ENCODE data around the gene POLR3GL.

POLR3GL gene, protein sequence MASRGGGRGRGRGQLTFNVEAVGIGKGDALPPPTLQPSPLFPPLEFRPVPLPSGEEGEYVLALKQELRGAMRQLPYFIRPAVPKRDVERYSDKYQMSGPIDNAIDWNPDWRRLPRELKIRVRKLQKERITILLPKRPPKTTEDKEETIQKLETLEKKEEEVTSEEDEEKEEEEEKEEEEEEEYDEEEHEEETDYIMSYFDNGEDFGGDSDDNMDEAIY

DNA sequence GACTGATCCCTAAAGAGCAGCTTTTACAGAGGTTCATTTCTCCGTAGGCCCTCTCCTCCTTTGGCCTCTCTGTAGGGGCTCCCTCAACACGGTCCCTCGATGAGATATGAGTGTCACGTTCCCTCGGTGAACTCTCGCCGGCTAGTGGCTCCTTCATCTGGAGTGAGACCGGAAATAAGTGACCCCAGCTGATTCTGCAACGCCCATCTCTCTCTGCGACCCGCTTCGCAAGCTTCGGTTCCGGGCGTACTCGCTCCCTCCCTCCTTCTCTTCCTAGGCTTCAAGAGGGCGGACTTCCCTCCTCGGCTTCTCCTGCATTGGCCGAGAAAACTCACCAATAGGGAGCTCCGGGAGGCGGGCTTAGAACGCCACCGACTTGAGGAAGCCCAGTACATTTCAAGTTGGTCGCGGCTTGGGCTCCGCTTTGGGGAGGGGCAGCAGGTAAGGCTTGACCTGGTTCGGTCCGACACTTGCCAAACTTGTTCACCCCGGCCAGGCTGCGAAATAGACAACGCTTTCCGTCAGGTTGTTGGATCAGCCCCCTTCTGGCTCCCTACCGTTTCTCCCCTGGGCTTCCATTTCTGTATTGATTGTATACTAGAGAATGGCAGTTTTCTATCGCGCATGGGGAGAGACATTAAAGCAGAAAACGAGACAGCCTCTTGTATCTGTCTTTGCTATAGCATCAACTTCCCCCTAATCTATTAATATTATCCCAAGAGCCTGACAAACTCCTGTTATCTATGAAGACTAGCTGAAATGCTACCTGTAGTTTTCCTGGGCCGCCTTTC is at the start of gene POLR3GL, which contains the start of gene ANKRD34A:
POLR3GL (plus strand) TSS at position 363 of the 791 bp plus-strand sequence. CDS start 10,176 bp downstream, outside the sequence.
ANKRD34A (minus strand) TSS at position 248 of the 791 bp plus-strand sequence. CDS start 2,816 bp downstream, outside the sequence.
- TF ChIP-seq, protein P1, sequence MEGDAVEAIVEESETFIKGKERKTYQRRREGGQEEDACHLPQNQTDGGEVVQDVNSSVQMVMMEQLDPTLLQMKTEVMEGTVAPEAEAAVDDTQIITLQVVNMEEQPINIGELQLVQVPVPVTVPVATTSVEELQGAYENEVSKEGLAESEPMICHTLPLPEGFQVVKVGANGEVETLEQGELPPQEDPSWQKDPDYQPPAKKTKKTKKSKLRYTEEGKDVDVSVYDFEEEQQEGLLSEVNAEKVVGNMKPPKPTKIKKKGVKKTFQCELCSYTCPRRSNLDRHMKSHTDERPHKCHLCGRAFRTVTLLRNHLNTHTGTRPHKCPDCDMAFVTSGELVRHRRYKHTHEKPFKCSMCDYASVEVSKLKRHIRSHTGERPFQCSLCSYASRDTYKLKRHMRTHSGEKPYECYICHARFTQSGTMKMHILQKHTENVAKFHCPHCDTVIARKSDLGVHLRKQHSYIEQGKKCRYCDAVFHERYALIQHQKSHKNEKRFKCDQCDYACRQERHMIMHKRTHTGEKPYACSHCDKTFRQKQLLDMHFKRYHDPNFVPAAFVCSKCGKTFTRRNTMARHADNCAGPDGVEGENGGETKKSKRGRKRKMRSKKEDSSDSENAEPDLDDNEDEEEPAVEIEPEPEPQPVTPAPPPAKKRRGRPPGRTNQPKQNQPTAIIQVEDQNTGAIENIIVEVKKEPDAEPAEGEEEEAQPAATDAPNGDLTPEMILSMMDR (conservative IDR thresholded peaks at IDR 0.05): no peak
- peak within 1 kb of the TSS; percentile 73 for H3K27ac ChIP-seq

DNA sequence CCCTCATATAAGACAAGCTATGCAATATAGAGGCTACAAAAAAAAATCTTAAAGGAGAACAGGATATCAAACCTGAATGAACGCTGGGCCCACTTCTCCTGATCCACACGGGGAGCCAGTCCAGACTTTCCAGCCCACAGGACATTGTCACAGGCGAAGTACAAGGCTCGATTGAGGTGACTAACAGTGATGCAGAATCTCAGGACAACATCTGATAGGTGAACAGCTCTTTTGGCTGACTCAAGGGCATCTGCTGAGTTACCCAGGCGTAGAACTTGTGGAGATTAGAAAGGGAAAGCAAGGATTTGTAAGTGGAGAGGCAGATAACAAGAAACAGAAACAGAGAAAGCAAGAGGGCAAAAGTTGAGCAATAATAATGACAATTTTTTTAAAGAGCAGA is 47.7 kb upstream of the POLR3GL start:
- TF ChIP-seq, protein P1 (conservative IDR thresholded peaks at IDR 0.05): no peak
- no peak overlapping the region for H3K27ac ChIP-seq

DNA sequence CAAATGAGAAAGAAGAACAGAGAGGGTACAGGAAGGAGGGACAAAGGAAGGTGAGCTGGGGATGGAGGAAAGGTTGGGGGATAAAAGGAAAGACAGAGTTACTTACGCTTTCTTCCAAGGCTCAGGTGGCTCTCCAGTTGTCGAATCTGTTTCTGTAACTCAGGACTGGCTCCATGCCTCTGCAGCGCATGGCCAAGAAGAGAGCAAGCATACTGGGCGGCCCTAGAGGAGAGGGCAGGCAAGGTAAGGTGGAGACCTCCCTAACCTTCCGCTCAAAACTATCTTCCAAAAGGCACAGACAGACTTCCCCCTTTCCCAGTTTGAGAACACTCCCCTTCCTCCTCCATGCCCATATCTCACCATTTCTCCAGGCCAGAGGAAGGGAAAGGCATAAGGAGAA is 46.9 kb upstream of the POLR3GL start:
- TF ChIP-seq, protein P1 (conservative IDR thresholded peaks at IDR 0.05): no peak

DNA sequence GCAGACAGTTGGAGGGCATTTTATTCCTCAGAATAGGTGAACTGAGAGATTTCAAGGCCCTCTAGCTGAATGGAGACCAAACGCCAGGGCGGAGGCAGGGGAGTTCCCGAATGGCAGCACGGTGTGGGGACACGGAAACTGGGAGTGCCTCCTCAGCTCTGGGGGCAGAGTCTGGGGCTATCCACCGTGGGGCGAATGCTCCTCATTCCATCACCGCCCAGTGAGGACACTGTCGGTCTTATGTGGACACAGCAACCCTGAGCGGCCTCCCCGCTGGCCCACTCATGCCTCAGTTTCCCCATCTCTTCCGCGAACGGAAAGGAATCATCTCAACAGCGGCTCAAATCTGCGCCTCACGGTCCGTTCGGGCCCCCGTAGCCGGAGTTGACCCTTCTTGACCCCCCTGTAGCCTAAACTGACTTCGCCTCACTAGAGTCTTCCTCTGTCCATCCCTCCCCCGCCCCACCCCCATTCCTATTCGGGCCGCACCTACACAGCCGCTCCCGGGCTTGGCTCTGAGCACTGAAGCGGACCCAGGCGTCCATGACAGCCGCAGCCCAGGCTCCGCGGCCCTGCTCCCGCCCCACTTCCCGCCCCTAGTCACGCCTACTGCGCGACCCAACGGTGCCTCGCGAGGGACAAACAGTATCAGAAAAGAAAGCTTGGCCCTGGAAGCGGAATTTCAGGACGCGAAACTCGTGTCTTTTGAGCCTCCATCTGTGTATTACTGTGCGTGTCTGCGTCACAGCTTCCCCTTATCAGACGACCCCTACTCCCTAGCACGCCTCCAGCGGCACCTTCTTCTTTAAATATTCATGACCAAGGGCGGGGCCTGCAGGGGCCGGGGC is 46.1 kb upstream of the POLR3GL start, which contains the start of gene PEX11B:
PEX11B (minus strand) TSS at position 574 of the 848 bp plus-strand sequence; CDS start at position 545, 29 bp downstream.
- TF ChIP-seq, protein P1 (conservative IDR thresholded peaks at IDR 0.05): no peak
- H3K27ac ChIP-seq: peak within 1 kb of the TSS; percentile 82

More for the DNA sequence above, 46.9 kb upstream of the POLR3GL start:
- H3K27ac ChIP-seq: peak overlapping the region; percentile 82

DNA sequence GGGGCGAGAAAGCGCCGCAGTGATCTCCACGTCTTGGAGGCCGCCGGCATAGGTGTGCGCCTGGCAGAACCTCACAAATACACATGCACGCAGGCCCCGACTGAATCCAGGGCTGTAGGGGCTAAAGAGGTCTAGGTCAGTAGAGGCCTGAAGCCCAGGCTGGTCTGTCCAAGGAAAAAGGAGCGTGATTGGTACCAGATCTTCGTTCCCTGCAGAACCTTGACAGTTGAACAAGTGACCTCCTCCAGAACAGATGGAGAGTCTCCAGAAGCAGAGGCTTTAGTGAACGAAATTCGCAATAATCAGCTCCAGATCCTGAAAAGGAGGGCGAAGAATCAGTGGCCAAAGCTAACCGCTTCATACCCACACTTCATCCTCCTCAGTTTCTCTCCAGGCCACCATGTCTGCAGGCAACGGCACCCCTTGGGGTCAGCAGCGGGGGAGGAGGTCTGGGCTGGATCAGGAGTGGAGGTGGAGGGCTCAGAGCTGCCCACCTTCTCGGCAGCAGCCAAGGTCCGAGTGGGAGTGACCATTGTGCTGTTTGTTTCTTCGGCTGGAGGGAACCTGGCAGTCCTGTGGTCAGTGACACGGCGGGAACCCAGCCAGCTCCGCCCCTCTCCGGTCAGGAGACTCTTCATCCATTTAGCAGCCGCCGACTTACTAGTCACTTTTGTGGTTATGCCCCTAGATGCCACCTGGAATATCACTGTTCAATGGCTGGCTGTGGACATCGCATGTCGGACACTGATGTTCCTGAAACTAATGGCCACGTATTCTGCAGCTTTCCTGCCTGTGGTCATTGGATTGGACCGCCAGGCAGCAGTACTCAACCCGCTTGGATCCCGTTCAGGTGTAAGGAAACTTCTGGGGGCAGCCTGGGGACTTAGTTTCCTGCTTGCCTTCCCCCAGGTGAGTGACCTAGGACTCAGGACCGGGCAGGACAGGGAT is 45.2 kb upstream of the POLR3GL start:
- TF ChIP-seq, protein P1 (conservative IDR thresholded peaks at IDR 0.05): 0 out of 2 replicates have a peak, but pooled peaks have one; percentile 7
- H3K27ac ChIP-seq: peak overlapping the region; percentile 82

DNA sequence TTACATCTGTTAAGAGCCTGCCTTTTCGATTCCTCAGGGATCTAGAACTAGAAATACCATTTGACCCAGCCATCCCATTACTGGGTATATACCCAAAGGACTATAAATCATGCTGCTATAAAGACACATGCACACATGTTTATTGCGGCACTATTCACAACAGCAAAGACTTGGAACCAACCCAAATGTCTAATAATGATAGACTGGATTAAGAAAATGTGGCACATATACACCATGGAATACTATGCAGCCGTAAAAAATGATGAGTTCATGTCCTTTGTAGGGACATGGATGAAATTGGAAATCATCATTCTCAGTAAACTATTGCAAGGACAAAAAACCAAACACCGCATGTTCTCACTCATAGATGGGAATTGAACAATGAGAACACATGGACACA is 44.2 kb upstream of the POLR3GL start:
- peak overlapping the region; percentile 82 for H3K27ac ChIP-seq

DNA sequence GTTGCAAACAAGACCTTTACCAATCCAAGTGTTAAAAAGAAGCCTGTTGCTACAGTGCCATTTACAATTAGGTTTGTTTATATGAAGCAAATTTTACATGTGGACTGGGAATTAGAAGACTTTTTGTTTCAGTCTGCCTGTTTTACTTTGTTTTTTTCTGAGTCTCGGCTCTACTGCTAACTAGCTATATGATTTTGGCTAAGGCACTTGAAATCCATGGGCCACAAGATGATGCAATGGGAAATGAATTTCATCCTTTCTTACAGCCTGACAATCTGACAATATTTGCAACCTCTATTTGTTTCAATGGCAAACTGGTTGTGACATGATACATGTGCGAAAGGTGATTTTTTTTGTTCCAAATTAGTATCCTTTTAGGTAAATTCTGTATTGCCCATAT is 42.2 kb upstream of the POLR3GL start:
- TF ChIP-seq, protein P1 (conservative IDR thresholded peaks at IDR 0.05): no peak
- no peak overlapping the region for H3K27ac ChIP-seq

Measured in VCaP (cell line).